Esophagus muscularis mucosa (tissue), 3 donors: Measurements from ENCODE around the gene MTURN.

Experiments used
- CTCF ChIP-seq, 3 experiments: fragments of 200-600 bp in 2 of 3; fragments of 450-650 bp in 1 of 3; sonication (generic) in 2 of 3; IDR thresholded peaks; one replicate each; pipeline ENCODE4 v1.5.1; 2017 to 2019; ENCODE audit warnings: antibody characterized with exemption in 3 of 3, mild to moderate bottlenecking in 2 of 3, moderate library complexity in 1 of 3
- POLR2AphosphoS5 ChIP-seq, 2 donors: sonication (generic); formaldehyde crosslinking; IDR thresholded peaks; one replicate each; pipeline ENCODE4 v1.6.1; 2017; ENCODE audit warnings: antibody characterized with exemption in 2 of 2

- TF ChIP-seq POLR2AphosphoS5 (IDR thresholded peaks at IDR 0.05) (no peak), CTCF (IDR thresholded peaks at IDR 0.05) (no peak)
These were observed 34.8 kb downstream of the MTURN start for GRCh38 chr7:30169579-30169978.
